CD4-positive, alpha-beta T cell treated with Interleukin-17A for 4 hours (primary cell): ENCODE results near the gene LMOD1.

ENCODE experiments used
- DNase-seq: peaks from one replicate; pipeline ENCODE4 v3.0.0-alpha.2; 2020; ENCODE audit warnings: mixed read lengths

Gene LMOD1

GRCh38 chr1:201851949-201852348 lies 94.4 kb downstream of the LMOD1 start:
- DNase-seq = no peak

GRCh38 chr1:201850053-201850397 lies 96.3 kb downstream of the LMOD1 start:
- DNase-seq = no peak

- no peak for DNase-seq
Observed at GRCh38 chr1:201849372-201850052, 96.8 kb downstream of the LMOD1 start.

GRCh38 chr1:201848230-201848629 lies 98.1 kb downstream of the LMOD1 start:
- DNase-seq = no peak

- DNase-seq = no peak
Observed at GRCh38 chr1:201847150-201847549, 99.2 kb downstream of the LMOD1 start.
